ENCODE measurements around the gene TLE7.

Gene TLE7

DNA sequence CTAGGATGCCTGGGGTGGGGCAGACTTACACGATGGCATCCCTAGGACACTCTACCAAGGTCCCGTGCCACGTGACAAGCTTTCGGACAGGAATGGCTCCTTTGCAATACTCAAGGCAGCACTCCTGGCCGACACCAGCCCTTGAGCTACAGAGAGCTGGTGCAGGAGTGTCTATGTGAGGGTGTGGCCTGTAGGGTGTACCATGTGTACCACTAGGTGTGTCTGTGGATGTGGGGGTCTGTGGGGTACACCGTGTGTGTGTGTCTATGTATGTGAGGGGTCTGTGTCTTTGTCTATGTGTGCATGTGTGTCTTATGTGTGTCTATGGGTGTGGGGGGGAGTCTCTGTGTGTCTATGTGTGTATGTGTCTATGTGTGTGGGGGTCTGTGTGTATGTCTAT is 1.9 kb upstream of the TLE7 start:
- no peak for DNase-seq

DNA sequence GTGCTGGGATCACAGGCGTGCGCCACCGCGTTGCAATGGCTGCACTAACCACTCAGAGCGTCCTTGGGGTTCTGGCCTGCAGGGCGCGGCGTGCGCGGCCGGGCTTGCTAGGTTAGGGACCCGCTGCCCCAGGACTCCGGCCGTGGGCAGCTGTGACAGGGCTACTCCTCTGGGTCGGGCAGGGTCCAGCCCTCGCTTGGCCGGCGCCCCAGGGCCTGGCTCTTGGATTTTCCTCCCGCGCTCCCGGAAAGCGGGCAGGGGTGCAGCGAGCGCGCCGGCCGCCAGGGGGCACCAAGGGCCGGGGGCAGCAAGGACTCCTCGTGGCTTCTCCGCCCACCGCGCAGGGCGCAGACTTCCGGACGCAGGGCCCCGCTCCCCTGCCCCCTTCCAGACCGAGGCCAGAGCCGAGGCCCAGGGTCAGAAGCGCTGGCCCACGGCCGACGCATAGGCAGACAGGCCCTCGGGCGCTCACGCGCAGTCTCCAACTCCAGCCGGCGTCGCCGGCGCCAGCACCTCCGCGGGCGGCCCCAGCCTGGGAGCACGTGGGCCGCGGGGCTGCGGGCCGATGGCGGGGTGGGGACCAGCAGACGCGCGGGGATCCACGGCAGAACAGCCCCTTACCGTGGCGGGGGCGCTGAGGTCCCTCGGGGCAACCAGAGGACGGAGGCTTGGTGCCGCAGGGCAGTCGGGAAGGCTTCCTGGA is 355 bp downstream of the TLE7 start:
- no peak for DNase-seq

DNA sequence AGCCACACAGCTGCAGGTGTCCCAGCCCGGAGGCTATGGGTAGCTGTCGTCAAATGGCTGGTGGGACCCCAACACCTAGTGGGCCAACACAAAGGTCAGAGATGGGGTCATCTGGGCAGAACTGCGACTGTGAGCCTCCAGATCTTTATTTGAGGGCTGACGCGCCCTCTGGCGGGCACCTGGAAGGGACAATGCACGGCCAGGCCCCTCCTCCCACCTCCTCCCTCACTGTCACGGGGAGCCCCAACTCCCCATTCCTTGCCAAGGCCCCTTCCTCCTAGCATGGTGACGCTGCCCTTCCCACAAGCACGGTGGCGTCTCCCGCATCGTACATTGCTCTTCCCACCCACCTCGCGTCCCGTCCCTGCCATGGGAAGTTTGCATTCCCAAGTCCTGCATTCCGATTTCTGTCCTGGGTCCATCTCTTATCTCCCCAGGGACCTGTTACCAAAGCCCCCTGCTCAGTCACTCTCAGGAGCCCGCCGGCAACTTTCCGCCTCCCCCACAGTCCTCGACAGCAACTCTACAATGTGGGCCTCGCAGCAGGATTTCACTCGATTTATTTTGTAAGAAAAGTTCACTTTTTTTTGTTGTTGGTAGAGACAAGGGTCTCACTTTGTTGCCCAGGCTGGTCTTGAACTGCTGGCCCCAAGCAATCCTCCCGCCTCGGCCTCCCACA is 1.0 kb downstream of the TLE7 start:
- no peak for DNase-seq

DNA sequence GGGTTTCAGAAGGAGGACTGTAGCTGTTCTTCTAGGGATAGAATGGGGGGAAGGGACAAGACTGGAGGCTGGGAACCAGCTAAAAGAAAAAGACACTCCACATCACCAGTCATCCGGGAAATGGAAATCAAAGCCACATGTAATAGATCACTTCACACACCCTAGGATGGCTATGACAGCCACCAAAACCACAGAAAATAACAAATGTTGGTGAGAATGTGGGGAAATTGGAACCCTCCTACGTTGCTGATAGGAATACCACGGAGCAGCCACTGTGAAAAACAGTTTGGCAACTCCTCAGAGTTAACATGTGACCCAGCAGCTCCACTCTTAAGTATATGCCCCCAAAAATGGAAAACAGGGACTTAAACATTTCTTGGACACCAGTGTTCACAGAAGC is 2.3 kb downstream of the TLE7 start:
- DNase-seq: no peak

DNA sequence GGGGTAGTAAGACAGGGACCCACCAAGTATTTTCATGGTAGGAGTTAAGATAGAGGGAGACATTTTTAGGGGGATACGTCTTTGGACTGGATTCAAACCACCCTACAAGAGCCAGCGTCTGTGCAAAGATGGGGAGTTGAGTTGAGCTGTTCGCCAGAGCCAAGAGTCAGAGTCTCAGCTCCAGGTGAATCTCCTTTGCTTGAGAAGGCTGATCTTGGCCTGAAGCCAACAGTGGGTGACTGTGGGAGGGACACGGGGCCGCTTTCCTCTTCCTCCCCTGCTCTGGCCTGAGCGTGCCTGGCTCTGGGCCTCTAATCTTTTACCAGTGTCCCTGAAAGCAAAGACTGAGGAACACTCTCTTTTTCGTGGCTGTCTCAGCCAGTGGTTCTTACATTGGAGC is 5.4 kb downstream of the TLE7 start:
- no peak for DNase-seq

DNA sequence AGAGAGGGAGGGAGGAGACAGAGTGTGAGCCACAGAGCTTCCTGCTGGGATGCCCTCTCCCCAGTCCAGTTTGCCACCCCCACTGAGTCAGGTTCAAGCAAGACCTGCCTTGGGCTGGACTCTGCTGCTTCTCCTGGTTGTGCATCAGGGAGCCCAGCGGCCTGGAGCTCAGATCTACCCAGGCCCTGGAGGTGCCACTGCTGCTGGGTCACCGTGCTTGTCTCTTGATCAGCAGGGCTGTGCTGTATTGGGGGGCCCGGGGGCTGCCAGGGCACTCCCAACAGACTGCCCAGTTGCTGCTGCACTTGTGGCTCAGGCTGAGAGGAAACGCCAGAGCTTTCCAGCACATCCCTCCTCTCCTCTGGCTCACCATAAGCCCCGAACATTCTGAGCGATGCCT is 8.9 kb downstream of the TLE7 start:
- no peak for DNase-seq

DNA sequence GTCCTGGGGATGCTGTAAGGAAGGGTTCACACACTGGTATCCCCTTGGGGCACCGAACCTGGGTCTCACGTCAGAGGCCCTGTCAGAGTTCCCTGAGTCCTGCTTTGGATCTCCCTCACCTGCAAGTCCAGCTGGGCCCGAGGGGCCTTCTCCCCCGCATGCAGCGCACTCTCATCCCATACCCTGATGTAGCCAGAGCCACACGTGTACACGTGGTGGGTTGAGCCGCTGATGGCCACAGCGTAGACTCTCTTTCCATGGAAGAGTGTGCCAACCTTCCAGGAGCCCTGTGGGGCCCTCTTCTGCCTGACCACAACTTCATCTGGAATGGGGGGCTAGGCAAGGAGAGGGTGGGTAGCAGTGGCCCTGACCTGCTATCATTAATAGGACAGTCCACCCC is 9.9 kb downstream of the TLE7 start:
- DNase-seq: no peak

DNA sequence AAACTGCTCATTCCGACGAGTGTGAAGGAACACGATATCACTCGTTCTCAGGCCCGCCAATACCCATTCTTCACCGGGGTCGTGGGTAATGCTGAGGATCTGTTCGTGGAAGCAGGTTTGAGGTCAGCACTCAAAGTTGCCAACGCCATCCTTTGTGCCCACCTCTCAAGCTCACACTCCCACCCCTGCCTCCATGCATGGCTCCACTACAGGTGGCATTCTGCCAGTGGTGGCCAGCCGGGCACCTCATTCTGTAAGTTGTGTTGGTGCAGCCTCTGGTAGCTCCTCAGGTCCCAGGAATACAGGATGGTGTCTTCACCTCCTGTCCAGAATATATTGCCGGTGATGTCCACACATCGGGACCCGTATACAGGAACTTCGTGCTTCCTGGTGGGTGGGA is 10.7 kb downstream of the TLE7 start:
- DNase-seq: no peak

DNA sequence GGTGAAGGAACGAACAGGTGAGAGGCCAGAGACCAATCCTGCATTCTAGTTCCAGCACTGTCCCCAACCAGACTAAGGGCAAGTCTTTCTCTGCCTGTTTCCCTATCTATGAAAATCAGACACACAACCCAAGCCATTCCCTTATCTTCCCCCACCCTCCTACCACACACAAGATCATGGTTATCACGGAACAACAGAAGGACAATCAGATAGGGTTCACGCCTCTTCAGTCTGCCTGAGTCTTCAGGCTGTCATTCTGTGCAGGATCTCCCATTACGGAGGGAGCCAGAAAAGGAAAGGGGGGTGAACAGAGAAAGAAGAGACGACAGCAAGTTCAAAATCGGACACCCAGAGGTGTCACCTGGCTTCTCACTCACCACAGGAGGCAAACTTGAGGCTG is 11.1 kb downstream of the TLE7 start:
- DNase-seq: no peak

DNA sequence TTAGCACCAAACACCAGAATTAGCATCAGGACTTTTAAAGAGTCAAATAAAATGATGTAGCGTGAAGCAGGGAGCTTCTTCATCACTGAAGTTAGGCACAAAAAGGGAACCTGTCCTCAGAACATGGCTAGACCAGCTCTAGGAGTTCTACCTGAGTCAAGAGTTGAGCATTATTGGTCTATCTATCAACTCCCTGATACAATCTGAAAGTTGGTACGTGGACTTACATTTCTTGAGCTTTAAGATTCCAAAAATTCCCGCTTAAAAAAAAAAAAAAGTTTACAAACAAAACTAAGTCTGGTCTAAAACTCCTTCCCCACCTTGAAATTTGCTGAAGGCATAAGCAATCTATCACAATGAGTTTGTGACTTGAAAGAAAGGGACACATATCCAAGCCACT is 12.3 kb downstream of the TLE7 start:
- no peak for DNase-seq

DNA sequence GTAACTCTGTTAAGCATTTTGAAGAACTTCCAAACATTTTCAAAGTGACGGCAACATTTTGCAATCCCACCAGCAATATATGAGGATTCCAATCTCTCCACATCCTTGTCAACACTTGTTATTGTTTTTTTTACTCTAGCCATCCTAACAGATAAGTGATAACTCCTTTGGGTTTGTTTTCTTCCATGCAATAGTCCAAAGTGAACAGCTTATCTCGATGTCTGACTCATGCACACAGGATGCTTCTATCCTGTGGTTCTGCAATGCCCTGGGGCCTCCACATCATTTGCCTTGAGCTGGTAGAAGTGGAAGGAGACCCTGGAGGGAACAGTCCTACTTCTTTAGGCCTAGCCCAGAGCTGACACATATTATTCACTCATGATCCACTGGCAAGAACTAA is 13.0 kb downstream of the TLE7 start:
- DNase-seq: no peak

DNA sequence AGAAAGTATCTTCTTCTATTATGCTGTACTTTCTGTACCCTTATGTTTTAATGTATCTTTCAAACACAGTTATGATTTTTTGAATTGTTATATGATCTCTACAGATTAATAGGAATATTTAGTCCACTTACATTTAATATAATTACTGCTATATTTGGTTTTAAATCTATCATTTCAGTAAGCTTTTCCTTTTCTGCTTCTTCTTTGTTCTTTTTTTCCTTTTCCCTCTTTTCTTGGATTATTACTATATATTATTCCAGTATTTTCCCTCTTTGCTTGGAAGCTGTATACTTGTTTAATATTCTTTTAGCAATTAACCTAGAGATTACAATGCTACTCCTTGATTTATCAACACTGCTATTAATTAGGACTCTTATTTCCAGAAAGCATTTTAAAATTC is 13.5 kb downstream of the TLE7 start:
- DNase-seq: no peak

DNA sequence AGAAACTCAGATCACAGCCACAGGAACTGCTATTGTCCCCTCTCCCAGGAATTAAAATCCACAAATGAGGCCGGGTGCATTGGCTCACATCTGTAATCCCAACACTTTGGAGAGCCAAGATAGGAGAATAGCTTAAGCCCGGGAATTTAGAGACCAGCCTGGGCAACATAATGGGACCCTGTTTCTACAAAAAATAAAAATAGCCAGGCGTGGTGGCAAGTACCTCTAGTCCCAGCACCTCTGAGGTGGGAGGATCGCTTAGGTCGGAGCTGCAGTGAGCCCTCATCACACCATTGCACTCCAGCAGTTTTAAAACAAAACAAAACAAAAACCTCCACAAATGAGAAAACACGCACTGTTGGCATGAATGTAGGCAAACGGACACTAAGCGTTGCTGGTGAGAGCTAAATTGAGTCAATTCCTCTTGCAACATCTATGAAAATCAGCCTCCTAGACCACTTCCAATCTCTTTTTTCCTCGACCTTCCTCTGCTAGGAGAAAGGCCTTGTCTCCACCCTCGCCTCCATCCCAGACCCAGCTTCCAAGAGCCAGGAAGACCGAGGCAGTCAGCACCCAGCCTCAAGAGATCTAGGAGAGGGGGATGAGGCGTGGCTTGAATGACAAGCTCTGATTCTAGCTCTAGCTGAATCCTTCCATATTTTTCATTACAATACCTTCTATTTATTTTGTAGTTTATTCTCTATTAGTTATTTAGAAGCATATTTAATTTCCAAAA is 14.8 kb downstream of the TLE7 start:
- no peak for DNase-seq

DNA sequence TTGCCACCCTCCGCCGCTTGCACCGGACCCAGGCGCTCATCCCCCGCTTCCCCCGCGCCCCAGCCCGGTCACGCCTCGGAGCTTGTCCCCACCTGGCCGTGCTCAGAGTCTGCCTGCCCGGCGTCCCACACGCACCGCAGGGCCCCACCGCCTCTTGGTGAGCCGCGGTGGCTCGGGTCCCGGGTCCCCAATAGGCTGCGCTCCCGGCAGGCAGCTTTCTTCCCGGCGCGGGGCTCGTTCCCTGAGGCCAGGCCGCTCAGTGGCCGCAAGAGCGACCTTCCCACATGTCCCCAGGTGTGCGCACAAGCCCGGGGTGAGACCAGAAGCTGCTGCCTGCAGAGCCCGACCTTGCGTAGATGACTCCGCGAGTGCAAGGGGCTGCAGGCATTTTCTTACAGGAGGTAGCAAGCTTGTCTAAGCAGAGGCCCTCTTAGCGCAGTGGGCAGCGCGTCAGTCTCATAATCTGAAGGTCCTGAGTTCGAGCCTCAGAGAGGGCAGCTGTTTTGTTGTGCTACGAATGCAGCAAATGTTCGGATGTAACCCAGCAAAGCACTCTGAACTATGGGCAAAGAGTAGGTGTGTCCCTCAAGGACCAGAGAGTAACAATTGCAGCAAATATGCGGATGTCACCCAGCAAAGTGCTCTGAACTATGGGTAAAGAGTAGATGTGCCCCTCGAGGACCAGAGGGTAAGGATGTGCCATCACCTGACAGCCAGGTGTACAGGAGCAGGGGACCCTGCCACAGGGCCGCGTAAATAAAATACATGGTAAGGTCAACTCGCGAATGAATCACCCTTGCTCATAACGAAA is 15.6 kb downstream of the TLE7 start:
- no peak for DNase-seq

DNA sequence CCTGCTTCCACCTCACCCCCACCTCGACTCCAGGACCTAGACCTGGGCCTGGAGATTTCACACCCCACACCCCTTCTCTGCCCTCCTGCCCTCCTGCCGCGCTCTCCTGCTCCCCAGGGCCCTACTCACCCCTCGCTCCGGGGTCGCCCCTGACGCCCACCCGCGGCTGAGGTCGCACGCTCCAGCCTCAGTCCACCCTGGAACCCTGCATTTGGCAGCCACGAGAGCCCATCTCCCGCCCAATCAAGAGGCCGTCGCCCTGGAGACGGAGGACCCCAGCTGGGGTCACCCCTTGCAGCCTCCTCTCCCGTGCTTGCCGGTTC is 16.1 kb downstream of the TLE7 start:
- no peak for DNase-seq

DNA sequence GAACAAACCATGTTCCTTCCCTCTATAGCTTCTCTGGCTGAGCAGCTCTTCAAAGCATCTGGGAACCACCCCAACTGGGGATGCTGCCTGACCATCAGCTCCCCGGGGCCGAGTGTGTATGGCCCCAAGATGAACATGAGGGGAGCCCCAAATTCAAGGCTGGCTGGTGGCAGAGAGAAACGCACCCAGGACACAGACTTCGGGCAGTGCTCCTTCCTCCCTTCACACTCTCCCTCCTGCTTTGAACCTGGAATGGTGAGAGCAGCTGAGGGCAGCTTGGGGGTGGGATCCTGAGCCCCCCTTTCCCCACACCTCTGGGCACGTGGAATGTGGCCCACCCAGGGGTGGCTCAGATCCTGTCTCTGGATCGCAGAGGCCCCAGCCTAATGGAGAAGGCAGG is 17.2 kb downstream of the TLE7 start:
- DNase-seq: no peak

DNA sequence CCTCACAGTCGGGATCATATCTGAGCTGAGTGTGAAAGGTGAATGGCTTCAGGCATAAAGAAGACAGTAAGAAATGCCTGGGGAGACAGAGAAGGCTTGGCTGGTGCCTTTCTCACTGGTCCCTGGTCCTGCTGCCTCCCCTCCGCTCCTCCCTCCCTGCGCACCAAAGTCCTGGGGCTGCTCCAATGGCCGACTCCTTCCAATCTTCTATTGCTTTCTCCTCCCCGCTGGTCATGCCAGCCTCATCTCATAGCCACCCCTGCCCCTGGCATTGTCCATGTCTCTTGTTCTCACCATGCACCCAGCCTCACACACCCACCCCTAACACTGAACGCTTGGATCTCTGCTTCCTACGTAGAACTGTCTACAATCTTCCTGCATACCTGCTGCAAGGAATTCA is 18.0 kb downstream of the TLE7 start:
- no peak for DNase-seq

DNA sequence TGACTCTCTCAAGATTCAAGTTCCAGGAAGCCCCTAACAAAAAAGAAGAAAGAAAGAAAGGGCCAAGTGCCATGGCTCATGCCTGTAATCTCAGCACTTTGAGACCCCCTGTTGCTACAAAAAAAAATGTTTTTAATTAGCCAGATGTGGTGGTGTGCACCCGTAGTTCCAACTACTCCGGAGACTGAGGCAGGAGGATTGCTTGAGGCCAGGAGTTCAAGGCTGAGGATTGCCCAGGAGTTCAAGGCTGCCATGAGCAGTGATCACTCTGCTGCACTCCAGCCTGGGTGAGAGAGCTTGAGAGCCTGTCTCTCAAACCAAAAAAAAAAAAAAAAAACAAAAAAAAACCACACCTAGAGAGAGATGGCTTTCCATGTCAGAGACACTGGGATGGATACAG is 18.8 kb downstream of the TLE7 start:
- no peak for DNase-seq

DNA sequence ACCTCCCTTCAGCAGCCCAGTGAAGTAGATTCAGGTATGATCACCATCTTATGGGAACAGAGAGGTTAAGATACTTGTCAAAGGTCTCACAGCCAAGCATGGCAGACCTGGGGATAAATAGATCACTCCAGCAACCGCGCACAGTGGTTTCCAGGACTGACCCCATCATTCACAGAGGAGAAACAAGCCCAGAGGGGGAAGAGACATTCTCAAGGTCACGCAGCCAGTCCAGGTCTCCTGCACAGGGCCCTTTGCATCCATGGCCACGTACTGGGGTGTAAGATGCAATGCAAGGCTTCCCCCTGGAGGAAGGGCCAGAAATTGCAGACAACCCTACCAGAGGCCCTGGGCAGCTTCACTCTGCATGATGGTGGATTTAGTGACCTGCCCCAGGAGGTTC is 19.9 kb downstream of the TLE7 start:
- DNase-seq: no peak

DNA sequence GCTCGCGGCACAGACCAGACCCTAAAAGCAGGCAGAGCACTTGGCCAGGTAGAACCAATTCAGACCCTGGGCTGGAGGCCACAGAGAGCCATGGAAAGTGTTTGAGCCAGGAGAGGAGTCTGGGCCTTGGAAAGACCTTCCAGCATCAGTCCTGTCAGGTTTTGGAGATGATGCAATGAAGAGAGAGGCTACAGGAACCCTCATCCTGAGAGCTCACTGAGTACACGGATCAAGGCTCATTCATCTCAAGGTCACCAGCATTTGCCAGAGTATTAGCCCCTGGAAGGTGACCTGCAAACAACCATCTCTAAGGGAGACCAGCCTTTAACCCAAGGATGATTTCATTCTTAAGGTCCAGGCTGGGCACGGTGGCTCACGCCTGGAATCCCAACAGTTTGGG is 27.8 kb downstream of the TLE7 start:
- no peak for DNase-seq

DNA sequence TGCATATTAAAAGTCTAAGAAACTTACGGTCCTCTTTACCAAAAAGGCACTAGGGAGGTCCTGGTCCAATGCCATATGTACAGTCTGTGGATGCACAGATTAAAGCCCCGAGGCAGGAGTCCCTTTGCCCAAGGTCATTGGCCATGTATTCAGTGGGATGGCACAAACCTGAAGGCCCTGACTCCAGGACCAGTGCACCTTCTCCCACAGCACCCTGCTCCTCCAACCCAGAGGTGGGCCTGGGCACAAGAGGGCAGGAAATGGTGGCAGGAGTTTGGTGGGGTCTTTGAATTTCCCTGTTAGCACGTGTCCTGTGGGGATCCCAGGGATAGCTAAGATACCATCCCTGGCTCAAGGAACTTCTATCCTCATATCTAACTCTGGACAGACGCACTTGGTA is 28.5 kb downstream of the TLE7 start:
- no peak for DNase-seq

DNA sequence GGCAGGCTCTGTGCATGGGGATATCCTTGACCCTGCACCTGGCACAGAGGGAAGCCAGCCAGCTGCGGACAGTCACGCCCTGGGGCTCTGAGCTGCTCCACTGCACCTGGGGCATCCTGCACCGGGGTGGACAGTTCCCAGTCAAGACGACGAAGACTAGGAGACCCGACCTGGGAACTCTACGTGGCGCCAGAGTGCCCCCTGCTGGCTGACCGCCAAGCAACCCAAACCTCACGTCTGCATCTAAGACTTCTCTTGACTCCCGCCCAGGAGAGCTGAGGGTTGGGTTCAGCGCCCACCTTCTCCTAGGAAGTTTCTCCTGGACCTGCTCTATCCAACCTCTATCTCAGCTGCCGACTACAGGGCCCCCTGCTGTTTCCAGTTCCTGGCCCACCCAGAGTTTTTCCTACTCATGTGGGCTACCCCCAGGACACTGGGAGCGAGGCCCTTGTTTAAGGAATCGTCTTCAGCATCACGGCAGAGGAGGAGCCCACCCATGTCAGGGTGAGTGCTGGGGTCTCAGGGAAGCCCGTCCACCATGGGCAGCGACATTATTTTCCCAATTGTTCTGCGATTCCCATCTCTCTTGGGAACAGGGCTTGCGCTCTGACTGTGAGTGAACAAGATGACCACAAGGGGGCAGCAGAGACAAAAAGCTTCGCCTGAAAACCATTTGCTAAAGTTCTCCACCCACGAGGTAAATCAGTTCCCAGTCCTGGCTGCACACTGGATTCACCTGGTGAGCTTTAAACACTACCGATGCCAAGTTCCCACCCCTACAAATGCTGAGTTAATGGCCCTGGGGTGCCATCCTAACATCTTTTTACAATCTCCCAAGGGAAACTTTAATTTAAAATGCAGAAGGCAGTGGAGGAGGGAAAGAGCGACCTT is 29.3 kb downstream of the TLE7 start:
- DNase-seq: no peak

DNA sequence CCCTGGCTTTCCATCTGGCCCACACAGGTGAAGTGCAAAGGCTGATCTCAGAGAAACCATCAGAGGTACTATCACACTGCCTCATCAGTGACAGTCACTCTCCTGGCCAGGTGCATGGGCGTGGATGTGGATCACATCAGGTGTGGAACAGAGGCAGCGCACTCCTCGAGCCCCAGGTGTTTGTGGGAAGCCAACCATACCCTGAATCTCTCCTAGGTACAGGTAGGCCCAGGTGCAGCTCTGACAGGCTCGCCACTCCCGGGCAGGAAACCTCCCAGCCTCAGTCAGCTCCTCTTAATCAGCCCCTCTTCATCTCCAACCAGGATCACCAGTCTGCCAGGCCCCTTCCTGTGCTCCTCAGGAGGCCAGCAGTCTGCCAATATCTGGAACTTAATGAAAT is 31.7 kb downstream of the TLE7 start:
- no peak for DNase-seq
